Measurements from ENCODE around the gene SLC44A1.

Gene SLC44A1

DNA sequence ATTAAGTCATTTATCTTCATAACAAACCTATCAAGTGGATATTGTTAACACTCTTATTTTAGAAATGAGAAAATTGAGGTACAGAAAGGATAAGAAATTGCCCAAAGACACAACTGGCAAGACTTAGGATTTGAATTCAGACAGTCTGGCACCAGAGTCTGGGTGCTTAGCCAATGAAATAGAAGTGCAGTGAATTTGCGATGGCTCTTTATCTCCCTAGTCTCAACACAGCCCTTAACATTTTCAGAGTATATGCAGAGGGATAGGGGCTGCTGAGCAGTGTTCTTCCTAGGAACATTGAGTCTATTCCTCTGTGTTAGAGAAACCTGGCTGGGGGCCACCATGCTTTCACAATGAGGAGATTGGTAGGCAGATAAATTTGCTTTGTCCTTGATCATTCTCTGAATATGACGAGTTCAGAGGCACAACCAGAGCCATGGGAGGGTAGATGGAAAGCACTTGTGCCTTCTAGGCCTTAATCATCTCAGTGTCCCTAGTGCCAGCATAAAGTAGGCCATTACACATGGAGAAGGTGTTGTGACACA lies 197.2 kb downstream of the SLC44A1 start:
- no peak for DNase-seq

DNA sequence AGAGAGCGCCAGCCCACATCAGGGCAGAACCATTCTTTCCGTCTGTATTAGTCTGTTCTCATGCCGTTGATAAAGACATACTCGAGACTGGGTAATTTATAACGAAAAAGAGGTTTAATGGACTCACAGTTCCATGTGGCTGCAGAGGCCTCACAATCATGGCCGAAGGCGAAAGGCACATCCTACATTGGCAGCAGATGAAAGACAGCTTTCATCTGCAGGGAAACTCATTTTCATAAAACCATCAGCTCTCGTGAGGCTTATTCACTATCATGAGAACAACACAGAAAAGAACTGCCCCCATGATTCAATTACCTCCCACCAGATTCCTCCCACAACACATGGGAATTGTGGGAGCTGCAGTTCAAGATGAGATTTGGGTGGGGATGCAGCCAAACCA lies 198.7 kb downstream of the SLC44A1 start:
- no peak for DNase-seq

DNA sequence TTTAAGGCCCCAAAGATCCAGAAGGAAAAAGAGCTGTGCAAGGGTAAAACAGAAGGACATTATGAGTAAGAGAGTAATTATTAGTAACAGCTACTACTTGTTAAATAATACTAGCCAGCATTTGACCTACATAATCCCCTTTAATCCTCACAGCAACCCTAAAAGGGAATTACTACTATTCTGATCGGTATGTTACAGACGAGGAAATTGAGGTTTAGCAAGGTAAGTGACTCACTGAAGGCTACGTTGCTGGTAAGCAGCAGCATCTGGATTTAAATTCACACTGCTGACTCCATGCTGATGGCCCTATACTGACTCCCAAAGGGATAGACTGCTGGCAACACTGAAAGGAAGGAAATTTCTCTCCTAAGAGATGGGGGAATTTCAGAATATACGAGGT lies 199.7 kb downstream of the SLC44A1 start:
- no peak for DNase-seq

DNA sequence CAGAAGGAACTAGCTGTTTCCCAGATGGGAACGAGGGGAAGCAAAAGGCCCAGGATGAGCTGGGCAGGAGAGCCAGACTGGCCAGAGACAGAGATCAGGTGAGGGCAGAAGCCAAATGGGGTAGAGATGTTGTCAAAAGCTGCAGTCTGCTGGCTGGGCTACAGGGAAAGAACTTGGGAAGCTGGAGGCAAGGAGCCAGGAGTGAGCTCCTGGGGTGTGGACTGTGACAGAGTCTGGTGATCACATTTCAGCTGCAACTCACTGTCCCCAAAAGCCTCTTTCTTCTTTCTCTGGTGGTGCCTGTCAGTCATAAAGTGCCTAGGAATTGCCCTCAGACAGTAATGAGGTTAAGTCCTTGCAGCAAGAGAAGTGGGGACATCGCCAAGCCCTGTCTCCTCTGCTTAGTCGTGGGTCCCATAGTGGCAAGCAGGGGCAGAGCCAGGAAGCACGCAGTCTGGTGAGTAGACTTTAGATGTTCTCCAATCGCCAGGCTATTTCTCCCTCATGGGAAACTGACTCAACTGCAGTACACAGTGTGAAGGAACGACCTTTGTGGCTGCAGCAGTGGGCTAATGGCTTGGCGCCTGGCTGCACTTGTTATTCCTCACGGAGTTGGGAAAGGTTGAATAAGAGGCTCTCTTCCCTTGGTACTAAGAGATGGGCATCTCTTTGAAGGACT lies 200.9 kb downstream of the SLC44A1 start:
- no peak for DNase-seq

DNA sequence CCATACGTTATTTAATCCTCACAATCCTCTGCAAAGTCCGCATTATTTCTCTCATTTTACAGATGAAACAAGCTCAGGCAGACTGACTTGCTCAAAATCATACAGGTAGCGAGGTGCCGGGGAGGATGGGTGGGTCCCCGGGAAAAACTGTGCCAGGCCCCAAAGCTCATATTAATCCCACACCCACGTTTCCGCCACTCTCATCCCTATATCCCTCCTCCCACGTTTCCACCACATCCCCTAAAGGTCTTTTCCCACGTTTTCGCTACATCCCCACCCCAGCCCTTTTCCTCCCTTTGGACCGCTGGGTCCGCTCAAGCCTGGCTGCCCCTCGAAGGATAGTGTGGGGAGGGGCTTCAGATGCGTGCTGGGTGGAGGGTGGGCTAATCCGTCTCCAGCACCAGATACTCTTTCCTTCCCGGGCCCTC lies 202.9 kb downstream of the SLC44A1 start:
- DNase-seq = no peak

DNA sequence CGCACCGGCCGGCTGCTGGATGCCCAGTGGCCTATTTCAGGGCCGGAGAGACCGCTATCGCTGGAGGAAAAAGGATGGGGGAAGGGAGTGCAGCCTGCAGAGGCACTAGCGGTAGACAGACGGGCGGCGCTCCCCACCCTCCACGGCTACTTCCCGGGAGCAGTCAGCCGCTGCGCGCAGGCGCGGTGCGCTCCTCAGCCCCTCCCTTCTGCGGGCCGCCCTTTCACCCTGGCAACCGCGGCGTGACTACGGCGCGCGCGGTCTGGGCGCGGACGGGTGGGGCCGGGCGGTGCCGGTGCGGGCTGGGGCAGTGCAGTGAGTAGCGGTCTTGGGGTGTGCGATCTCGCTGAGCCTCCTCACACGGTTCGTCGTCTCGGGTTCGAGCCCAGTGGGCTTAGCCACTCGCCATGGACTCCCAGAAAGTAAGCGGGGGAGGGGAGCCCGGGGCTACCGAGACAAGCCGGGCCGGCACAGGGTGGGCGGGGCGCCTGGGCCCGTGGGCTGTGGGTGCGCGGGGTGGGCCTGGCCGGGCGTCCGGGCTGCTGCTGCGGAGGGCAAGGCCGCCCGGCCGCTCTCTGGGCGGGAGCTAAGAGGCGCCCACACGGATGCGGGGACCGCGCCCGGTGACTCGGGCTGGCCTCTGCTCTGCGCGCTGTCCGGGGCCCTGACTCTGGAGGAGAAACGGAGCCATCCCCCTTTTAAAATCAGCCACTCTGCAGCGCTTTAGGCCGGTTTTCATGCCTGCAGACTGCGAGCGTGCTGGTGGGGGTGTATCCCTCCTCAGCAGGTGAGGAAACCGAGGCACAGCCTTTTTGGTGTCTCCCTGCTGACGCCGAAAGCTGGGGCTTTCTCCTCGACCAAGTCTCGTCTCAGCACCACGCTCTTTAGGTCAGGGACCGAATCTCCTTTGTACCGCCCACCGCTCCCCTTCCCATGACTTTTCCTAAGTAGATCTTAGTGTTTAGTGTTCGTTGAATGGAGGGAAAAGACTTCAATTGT lies 203.7 kb downstream of the SLC44A1 start, which contains the start of gene FSD1L:
Gene FSD1L, plus strand, starts transcription at position 221 of the 999 bp plus-strand sequence. Its CDS starts 187 bp downstream, at position 408.
- peak; percentile 86 to 89 for DNase-seq

DNA sequence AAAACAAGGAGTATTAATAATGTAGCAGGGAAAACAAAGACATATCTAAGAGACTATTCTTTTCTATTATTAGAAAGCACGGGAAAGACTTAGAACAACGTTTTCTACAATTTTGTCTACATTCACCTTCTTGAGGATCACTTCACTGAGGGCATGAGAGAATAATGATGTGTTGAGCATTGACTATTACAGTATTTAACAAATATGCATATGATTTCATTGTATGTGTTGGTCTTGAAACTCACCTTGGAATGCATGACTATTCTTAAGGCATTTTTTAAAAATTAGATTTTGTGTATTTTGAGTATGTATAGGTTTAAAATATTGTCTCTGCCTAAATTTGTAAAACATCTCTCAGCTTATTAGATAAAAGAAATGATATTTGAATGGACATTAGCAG lies 204.6 kb downstream of the SLC44A1 start:
- DNase-seq = no peak

DNA sequence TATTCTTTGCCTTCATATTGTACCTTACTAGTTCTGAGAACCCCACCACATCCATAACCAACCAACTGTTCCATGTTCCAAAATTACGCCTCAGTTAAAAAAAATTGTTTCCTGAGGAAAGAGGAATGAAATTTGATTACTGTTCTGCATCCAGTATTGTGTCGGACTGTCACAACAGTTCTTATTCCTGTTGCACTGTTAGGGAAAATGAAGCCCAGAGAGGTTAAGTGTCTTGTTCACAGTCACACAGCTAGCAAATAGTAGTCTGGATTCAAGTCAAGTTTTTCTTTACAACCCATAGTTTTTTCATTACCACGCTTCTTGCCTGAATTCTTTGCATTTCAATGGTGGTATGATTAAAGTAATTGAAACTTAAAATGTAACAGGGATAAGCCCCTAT lies 207.7 kb downstream of the SLC44A1 start:
- no peak for DNase-seq

DNA sequence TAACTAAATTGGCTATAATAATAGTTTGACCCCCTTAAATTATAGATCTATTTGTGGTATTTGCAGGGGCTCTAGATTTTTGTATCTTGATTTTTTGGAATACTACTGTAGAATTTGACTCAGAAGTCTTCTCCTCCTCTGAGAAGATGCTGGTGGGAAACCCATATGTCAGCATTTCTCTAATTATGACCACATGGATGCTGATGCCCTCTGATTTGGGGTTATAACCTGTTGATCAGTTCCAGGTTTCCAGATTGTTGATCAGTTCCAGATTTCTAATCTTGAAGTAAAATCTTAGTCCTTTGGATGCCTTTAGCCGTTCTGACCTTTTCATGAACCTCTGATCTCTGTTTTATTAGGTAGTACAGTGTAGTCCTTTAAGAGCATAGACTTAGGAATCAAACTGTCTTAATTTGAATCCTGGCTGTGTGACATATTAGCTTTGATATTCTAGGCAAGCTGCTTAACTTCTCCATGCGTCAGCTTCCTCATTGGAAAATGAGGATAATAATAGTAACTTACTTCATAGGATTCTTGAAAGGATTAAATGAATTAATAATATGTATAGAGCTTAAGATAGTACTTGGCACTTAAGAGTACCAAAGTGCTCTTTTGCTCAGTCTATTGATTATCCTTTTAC lies 211.5 kb downstream of the SLC44A1 start:
- no peak for DNase-seq

DNA sequence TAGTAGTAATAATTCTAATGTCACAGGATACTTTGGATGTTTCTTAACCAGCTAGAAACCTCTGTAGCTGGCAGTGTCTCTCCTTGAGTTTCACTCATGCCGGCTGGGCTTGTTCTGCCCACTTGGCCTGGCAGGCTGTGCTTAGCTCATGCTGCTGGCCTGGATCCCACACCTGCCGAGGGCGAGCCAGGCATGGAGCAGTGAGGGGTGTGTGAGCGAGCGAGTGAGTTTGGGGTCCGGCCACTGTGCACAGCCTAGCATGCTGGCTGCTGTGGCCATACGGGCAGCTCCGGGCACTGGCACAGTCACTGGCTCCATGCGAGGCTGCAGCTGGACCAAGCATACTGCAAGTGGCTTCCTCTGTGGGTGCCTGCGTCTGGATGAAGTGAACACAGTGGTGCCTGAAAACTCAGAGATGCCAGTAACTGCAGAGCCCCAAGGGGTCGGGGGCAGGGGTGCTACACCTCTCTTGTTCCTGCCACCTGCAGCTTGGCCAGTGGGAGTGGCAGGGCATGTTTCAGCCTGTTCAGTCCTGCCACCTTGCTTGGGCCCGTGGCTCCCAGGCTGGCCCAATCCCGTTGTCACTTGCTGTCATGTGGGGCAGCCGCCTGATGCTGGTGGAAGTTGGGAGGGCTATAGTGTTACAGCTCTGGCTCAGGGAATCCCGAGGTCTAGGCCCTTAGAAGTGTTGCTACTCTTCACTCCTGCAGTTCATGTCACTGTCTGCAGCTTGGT lies 213.3 kb downstream of the SLC44A1 start:
- DNase-seq = no peak

DNA sequence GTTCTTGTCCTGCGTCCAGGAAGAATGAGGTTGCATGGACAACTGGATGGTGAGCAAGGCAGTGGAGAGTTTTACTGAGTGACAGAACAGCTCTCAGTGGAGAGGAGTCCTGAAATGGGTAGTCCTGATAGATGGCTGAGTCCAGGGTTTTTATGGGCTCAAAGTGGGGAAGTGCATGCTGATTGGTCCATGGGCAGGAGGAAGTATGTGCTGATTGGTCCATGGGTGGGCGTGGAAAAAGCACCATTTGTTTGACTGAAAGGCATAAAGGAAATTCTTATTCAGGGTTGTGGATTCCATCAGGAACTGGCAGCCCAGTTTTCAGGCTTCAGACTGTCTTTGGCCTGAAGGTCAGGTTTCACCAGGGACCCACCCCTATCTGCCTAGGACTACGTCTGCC lies 214.0 kb downstream of the SLC44A1 start:
- no peak for DNase-seq

DNA sequence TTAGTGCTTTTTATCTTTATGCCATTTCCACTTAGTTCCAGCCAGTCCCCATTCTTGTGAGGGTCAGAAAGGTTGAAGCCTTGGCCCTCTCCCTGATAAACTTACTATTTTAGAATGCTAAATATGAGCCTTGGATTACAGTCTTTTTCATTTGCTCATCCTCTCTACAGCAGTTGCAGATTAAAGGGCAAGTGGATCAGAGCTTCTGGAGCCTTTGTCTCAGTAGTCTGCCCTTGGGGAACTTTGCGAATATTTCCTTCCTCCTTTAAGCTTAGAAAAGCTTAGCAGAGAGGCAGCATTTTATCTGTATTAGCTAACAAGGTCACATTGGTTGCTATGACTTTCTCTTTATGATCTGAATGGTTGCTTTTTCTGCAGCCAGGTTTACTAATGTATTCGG lies 214.9 kb downstream of the SLC44A1 start:
- no peak for DNase-seq

DNA sequence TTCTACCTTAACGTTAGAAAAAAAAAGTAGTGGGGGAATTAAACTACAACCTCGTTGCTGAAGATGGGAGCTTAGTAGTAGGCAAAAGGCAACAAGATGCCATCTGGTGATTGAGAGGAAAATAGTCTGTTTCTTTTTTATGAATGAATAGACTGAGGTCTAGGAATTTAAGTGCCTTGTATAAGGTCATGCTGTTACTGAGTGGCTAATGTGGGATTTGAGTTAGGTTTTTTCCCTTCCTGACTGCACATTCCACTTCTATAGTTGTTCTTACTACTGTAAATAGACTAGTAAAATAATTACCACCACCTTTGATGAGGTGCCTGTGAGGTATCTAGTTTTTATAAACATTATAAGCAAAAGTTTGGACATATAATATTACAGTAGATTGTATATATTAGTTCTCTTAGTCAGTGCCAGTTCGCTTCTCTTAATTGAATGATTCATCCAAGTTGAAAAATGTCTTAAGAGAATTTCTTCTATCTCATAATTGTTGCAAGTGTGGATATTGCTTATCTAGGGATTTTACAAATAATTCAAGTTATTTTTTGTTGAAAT lies 222.5 kb downstream of the SLC44A1 start:
- no peak for DNase-seq

DNA sequence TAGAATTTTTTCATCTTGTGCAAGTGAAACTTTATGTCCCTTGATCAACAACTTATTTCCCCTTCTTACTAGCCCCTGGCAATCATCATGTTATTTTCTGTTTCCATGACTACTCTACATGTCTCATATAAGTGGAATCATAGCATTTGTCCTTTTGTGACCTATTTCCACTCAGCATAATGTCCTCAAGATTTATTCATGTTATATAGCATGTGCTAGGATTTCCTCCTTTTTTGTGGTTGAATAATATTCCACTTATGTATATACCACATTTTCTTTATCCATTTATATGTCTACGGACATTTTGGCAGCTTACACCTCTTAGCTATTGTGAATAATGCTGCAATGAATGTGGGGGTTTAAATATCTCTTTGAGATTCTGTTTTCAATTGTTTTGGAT lies 224.4 kb downstream of the SLC44A1 start:
- no peak for DNase-seq

DNA sequence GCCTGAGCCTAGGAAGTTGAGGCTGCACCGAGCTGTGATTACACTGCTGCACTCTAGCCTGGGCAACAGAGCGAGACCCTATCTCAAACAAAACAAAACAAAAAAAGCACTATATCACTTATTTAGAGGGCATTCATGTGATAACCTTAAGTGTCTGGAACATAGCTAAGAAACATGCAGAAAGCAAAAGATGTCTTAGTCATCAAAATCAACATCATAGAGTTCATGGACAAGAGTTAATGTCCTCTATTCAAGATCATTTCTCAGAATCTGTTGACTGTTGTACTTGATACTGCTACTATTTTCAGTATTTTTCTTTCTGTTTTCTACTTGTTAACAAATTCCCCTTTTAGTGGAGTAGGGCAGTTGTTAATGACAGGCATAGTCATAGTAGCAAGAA lies 228.8 kb downstream of the SLC44A1 start:
- no peak for DNase-seq

DNA sequence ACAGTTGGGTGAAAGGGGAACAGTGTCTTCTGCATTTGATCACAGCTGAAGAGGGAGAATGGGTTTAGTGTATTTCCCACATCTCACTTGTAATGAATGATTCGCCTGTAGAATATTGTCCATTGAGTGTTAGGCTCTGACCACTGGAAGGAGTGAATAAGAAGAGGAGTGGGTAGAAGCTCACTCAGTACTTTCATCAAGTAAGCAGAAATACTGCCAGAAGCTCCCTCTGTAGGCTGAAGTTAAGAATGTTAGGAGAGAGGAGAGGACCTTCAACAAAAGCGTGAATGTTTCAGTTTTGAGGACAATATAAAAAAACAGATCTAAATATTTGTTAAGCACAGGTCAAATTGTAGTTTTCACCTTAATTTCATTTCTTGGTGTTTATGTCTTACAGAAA lies 230.9 kb downstream of the SLC44A1 start:
- DNase-seq = no peak

DNA sequence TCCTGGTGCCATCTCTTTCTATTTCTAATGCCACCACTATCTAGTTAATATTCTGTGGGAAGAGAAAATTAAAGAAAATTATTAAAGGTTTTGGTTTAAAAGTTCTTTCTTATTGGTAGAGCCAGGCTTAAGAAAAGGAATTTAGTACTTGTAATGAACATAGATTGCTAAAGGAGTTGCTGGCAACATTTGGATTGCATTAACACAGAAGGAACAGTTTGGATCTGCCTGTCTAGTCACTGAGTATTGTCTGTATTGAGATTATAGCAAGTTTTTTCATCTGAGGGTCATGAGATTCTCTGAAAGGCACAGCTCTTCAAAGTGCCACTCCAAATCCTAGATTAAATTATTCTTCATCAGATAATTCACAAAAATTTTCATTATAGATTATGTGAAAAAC lies 235.4 kb downstream of the SLC44A1 start:
- DNase-seq = no peak

DNA sequence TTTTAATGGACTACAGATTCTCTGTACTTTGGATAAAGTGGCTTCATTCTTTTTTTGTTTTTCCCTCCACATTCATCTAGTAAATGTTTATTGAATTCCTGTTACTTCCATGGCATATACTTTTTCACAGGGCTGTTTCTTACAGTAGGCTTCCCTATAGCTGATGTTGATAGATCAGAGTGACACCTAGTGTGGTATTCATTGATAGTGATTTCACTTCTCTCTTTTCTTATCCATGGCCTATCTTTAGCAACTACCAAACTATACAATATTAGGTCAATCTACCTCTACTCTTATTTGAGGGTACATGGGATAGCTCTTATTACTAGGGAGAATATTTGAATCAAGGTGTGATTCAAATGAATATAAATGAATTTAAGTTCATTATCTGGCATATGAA lies 239.2 kb downstream of the SLC44A1 start:
- DNase-seq = no peak

DNA sequence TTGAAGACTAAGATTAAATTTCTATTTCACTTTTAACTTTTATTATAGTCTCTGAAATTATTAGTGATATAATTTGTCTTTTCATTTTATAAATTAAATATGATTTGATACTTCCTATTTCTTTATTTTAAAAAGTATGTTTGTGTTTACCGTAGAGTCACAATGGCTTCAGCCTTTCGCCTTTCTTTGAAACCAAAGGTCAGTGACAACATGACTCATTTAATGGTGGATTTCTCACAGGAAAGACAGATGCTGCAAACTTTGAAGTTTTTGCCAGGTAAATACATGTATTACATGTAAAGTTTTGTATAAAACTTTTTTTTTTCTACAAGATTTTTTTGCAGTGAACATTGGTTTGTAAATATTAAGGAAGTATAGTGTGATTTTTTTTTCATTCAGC lies 239.8 kb downstream of the SLC44A1 start:
- no peak for DNase-seq

DNA sequence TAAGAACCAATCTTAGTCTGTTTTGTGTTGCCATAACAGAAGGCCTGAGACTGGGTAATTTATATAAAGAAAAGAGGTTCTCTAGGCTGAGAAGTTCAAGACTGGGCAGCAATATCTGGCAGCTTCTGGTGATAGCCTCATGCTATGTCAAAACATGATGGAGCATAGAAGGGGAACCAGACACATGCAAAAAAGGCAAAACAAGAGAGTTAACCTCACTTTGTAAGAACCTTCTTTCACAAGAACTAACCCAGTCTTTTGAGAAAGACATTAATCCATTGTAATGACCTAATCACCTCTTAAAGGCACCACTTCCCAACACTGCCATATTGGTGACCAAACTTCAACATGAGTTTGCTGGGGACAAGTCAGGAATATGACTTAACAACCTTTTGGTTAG lies 240.7 kb downstream of the SLC44A1 start:
- no peak for DNase-seq

Measured in activated CD4-positive, alpha-beta T cell treated with anti-CD3 and anti-CD28 coated beads, Interleukin-2, amount 50 U/mL, for 48 hours (primary cell).